ENCODE data around the gene RDH5. TPM values are rescaled to one million over a fixed set of nuclear protein-coding genes. Genes with fewer than 3 reads are reported as not detected.

The RDH5 gene
- total and polyA plus RNA-seq, 2 of the 13 experiments (the other 11 are each of a cell fraction or from before 2014, with no cell fraction given), result 2.6 to 5.7 TPM

DNA sequence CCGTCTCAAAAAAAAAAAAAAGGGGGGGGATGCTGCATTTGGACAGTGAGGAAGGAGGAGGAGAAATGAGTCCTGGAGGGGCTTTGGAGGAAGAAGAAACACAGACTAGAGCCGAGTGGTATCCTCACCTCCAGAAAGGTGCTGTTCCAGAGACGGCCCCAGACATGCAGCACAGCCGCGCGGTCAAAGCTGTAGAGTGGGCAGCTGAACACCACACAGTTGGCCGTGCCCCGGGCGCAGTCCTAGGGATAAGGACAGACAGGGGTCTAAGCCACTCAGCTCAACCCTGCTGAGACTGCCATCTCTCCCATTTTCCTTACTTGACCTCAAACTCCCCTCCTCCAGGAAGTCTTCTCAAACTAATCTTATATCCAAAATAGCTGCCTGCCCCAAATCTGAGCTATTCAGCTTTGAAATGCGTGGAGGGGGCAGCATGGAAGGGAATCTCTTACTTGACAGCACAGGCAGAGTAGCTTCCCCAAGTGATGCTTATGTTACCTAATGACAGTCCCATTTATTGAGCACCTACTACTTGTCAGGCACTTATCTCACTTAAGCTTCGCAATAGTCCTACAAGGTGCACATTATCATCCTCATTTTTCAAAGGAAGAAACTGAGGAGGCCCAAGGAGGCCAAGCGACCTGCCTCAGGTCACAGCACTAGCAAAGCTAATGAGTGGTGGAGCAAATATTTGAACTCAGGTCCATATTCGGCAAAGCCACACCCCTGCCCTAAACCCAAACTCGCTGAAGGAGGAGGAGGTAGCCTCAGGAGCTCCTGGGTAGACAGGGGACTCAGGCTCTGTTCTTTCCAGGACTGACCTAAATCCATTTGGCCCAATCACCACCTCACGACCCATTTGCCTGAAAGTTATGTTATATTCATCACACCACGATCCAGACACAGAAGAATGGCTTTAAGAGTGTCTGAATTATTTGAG lies 31.2 kb upstream of the RDH5 start:
- Histone ChIP-seq H2AFZ (ENCODE audit: low read length) (no peak overlapping the region), H3K36me3 (replicated peaks in 1 of 2; ENCODE audit: control insufficient read depth in 1 of 2, insufficient read depth in 2 of 2, low read length in 2 of 2) (peaks cover 0 to 1% of the 10 kb centered on the region in 2 experiments; a peak in 1 of 5 replicates), H4K20me1 (ENCODE audit: insufficient read depth, low read length) (no peaks in the 10 kb centered on the region), H3K27me3 (ENCODE audit: control insufficient read depth in 1 of 2, insufficient read depth in 2 of 2, low read length in 2 of 2) (no peaks in the 10 kb centered on the region), H3K9ac (ENCODE audit: insufficient read depth, low read depth, low read length) (no peak overlapping the region), H3K4me3 (replicated peaks in 1 of 3; ENCODE audit: insufficient read depth in 1 of 3, low read depth in 2 of 3, low read length in 3 of 3) (no peak overlapping the region), H3K4me2 (ENCODE audit: low read depth, low read length) (no peak overlapping the region), H3K27ac (ENCODE audit: extremely low read length, insufficient read depth, low read length) (no peak overlapping the region), H3K79me2 (ENCODE audit: insufficient read depth, low read length) (no peaks in the 10 kb centered on the region), H3K4me1 (ENCODE audit: insufficient read depth, low read length) (no peaks in the 10 kb centered on the region), H3K9me3 (ENCODE audit: low read length) (no peaks in the 10 kb centered on the region)
- WGBS (ENCODE audit: low lambda C conversion rate), result 53% methylated on average over 10 of the region's 16 CpGs
- ATAC-seq (no peak), DNase-seq (ENCODE audit: low spot score) (no peak), FAIRE-seq (no peak)
- no TSS peak for BruUV-seq (replicated peaks)
- ChIA-PET POLR2A (no interaction called here), CTCF (ENCODE audit: low intra/inter-chr PET ratio, low total read pairs) (no interaction called here)
- TF ChIP-seq, protein P1, sequence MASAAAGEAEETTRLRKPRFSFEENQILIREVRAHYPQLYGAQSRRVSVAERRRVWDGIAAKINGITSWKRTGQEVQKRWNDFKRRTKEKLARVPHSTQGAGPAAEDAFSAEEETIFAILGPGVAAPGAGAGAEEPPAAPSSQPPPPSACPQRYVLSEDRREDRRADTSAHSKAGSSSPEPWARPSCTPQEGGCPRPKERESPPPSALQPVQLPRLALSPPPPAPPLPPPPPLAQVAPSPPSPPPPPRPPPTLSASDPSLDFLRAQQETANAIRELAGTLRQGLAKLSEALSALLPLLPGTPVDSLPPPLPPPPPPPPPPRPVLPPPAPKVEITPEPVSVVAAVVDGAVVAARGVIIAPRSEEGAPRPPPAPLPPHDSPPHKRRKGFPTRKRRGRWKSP (CRISPR knock-in tag; IDR thresholded peaks at IDR 0.05), result no peak
- TF ChIP-seq TEAD2 (CRISPR knock-in tag; IDR thresholded peaks at IDR 0.05) (no peak), IRF1 (CRISPR knock-in tag; IDR thresholded peaks at IDR 0.05; ENCODE audit: low read depth) (no peak), ZNF670 (CRISPR knock-in tag; IDR thresholded peaks at IDR 0.05; ENCODE audit: borderline replicate concordance) (no peak), GFI1 (CRISPR knock-in tag; IDR thresholded peaks at IDR 0.05; ENCODE audit: borderline replicate concordance) (no peak), U2AF2 (IDR thresholded peaks at IDR 0.05; ENCODE audit: low read depth, low read length) (no peak), SNAPC4 (CRISPR knock-in tag; IDR thresholded peaks at IDR 0.05) (no peak), ELF4 (CRISPR knock-in tag; IDR thresholded peaks at IDR 0.05; ENCODE audit: borderline replicate concordance) (no peak), ERF (CRISPR knock-in tag; IDR thresholded peaks at IDR 0.05) (no peak), ZNF12 (CRISPR knock-in tag; IDR thresholded peaks at IDR 0.05) (no peak)
- in situ Hi-C loops (cut with HindIII; ENCODE audit: extremely low pct_ligation_motif_present, low pct_unique_long_range_greater_than_20kb), result no loop called here
- intact Hi-C loops (cut with micrococcal nuclease; ENCODE audit: unreplicated experiment), result no loop called here
